Measurements from ENCODE around the gene CDH15.
"Not testable (repeated sequence)": the region's sequence is repeated elsewhere in the genome, so short reads cannot be mapped to it uniquely, and the experiment has no call there.

The CDH15 gene

DNA sequence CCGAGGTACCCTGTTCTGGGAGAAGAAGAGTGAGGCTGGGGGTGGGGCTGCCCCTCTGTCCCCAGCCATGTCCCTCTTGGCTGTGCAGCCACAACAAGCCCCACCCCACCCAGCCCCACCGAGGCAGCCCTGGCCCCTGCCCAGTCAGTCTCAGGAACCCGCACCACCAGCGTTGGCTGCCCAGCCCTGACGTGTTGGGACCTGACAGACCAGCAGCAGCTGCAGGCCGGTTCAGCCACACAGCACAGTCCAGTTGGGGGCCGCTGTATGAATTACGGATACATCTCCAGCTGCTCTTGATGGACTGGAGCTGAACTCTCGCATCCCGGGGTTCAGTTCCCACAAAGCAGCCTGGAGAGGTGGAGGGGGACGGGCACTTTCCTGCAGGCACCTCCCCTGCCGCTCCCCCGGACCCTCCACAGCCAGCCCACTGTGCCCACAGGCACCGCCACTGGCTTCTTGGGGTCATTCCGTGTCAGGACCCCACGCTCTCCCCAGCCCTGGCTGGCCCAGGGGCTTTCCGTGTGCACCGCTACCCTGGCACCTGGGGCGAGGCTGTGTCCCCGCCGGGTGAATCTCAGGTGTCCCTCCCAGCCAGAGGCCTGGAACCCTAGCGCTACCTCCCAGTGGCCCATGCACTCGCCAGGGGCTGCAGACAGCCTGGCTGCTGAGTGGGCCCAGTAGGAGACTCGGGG, 7.1 kb downstream of the CDH15 start:
- TF ChIP-seq POLR2A (IDR thresholded peaks at IDR 0.05; ENCODE audit: low read depth, low read length) (no peak), TAF1 (IDR thresholded peaks at IDR 0.05; ENCODE audit: borderline replicate concordance, low read depth, low read length) (no peak), POLR2AphosphoS5 (IDR thresholded peaks at IDR 0.05; ENCODE audit: low read depth, low read length) (no peak)
- FAIRE-seq (no peak), DNase-seq (ENCODE audit: insufficient read length) (no peak)

- no peak for TF ChIP-seq POLR2AphosphoS5 (IDR thresholded peaks at IDR 0.05; ENCODE audit: low read depth, low read length)
- TF ChIP-seq POLR2A (IDR thresholded peaks at IDR 0.05; ENCODE audit: low read depth, low read length): no peak
- TF ChIP-seq TAF1 (IDR thresholded peaks at IDR 0.05; ENCODE audit: borderline replicate concordance, low read depth, low read length): no peak
- no peak for FAIRE-seq
- no peak for DNase-seq (ENCODE audit: insufficient read length)
Observed at GRCh38 chr16:89179148-89179484, 7.6 kb downstream of the CDH15 start.

- no peak for DNase-seq (ENCODE audit: insufficient read length)
- no peak for FAIRE-seq
- no peak for TF ChIP-seq POLR2AphosphoS5 (IDR thresholded peaks at IDR 0.05; ENCODE audit: low read depth, low read length)
- no peak for TF ChIP-seq POLR2A (IDR thresholded peaks at IDR 0.05; ENCODE audit: low read depth, low read length)
- TF ChIP-seq TAF1 (IDR thresholded peaks at IDR 0.05; ENCODE audit: borderline replicate concordance, low read depth, low read length): no peak
Observed at GRCh38 chr16:89179656-89180315, 8.2 kb downstream of the CDH15 start.

DNA sequence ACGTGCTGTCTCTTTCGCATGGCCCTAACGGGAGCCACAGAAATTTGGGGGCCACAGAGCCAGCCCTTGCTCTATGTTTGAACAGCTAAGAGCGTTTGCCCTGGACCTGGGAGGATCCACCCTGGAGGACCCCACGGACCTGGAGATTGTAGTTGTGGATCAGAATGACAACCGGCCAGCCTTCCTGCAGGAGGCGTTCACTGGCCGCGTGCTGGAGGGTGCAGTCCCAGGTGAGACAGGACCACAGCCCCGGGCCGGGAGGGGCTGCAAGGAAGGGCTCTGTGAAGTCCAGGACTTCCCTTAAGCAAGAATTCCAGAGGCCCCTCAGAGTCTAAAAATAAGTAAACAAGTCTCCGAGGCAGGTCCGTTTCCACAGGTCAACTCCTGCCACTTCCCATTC, 11.9 kb downstream of the CDH15 start:
- no peak for FAIRE-seq
- DNase-seq (ENCODE audit: insufficient read length): no peak
- TF ChIP-seq POLR2AphosphoS5 (IDR thresholded peaks at IDR 0.05; ENCODE audit: low read depth, low read length): no peak
- TF ChIP-seq TAF1 (IDR thresholded peaks at IDR 0.05; ENCODE audit: borderline replicate concordance, low read depth, low read length): no peak
- TF ChIP-seq POLR2A (IDR thresholded peaks at IDR 0.05; ENCODE audit: low read depth, low read length): no peak

DNA sequence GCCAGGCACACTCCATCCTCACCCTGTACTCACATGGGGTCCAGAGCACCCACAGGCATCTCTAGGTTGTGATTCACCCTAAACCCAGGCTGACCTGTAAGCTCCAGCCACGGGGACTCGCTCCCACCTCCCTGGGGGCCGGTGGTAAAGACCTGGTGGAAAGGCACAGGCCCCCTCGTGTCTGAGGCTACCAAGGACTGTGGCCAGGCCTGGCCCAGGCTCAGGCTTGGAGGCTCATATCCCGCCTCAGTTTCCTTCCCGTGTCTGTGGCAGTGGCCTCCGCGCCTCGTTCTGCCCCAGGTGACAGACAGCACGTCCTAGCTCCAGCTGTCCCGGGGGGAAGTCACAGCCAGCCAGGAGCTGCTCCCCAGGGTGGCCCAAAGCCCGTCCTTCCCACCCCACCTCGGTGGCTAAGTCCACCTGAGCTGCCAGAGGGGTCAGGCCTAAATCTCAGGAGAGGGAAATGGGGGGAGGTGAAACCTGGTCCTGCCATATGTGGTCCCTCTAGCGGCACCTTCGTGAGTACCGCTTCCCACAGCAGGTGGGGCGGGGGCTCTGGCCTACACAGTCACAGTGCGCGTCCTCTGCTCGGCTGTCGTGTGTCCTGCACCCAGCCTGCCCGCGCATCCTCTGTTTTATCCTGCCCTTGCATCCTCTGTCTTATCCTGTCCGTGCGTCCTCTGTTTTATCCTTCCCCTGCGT, 12.6 kb downstream of the CDH15 start:
- no peak for TF ChIP-seq POLR2AphosphoS5 (IDR thresholded peaks at IDR 0.05; ENCODE audit: low read depth, low read length)
- TF ChIP-seq TAF1 (IDR thresholded peaks at IDR 0.05; ENCODE audit: borderline replicate concordance, low read depth, low read length): no peak
- TF ChIP-seq POLR2A (IDR thresholded peaks at IDR 0.05; ENCODE audit: low read depth, low read length): no peak
- FAIRE-seq (no peak), DNase-seq (ENCODE audit: insufficient read length) (no peak)

DNA sequence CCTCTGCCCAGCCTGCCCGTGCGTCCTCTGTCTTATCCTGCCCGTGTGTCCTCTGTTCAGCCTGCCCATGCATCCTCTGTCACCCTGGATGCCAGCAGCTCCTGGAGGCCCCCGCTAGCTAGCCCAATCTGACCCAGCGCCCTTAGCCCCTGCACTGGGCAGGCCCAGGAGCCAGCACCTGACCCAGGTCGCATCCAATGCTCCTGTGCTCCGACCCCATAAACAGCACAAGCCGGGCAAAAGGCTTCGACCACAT, 13.1 kb downstream of the CDH15 start:
- FAIRE-seq (no peak), DNase-seq (ENCODE audit: insufficient read length) (no peak)
- no peak for TF ChIP-seq POLR2A (IDR thresholded peaks at IDR 0.05; ENCODE audit: low read depth, low read length)
- TF ChIP-seq TAF1 (IDR thresholded peaks at IDR 0.05; ENCODE audit: borderline replicate concordance, low read depth, low read length): no peak
- TF ChIP-seq POLR2AphosphoS5 (IDR thresholded peaks at IDR 0.05; ENCODE audit: low read depth, low read length): no peak

- FAIRE-seq: no peak
- no peak for DNase-seq (ENCODE audit: insufficient read length)
- TF ChIP-seq TAF1 (IDR thresholded peaks at IDR 0.05; ENCODE audit: borderline replicate concordance, low read depth, low read length) (no peak), POLR2A (IDR thresholded peaks at IDR 0.05; ENCODE audit: low read depth, low read length) (no peak), POLR2AphosphoS5 (IDR thresholded peaks at IDR 0.05; ENCODE audit: low read depth, low read length) (no peak)
Observed at GRCh38 chr16:89184933-89185794, 13.6 kb downstream of the CDH15 start.

GRCh38 chr16:89185887-89186592, 14.5 kb downstream of the CDH15 start:
- not testable (repeated sequence) for FAIRE-seq; DNase-seq (ENCODE audit: insufficient read length)

DNA sequence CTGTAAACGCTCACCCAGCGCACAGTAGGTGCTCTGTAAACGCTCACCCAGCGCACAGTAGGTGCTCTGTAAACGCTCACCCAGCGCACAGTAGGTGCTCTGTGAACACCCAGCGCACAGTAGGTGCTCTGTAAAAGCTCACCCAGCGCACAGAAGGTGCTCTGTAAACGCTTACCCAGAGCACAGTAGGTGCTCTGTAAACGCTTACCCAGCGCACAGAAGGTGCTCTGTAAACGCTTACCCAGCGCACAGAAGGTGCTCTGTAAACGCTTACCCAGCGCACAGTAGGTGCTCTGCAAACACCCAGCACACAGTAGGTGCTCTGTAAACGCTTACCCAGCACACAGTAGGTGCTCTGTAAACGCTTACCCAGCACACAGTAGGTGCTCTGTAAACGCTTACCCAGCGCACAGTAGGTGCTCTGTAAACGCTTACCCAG, 15.1 kb downstream of the CDH15 start:
- FAIRE-seq; DNase-seq (ENCODE audit: insufficient read length): not testable (repeated sequence)

DNA sequence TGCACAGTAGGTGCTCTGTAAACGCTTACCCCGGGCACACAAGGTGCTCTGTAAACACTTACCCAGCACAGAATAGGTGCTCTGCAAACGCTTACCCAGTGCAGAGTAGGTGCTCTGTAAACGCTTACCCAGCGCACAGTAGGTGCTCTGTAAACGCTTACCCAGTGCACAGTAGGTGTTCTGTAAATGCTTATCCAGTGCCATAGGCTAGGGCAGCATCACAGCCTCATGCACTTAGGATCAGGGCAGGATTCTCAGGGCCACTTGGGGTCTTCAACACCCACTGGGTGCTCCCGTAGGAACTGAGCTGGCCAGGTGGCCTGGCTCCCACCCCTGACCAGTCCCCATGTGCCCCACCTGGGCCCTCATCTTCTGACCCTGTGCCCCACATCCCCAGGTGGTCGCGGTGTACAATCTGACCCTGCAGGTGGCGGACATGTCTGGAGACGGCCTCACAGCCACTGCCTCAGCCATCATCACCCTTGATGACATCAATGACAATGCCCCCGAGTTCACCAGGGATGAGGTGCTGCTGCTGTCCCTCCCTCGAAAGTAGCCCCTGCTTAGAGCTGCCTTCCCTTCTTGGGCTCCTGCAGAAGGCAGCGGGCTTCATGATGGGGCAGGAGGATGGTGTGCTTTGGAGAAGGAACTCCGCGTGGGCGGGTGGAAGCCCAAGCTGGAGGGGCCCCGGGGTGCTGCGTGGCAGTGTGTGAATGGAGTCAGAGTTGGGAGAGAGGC, 15.7 kb downstream of the CDH15 start:
- FAIRE-seq (no peak), DNase-seq (ENCODE audit: insufficient read length) (no peak)
- TF ChIP-seq POLR2AphosphoS5 (IDR thresholded peaks at IDR 0.05; ENCODE audit: low read depth, low read length) (no peak), TAF1 (IDR thresholded peaks at IDR 0.05; ENCODE audit: borderline replicate concordance, low read depth, low read length) (no peak), POLR2A (IDR thresholded peaks at IDR 0.05; ENCODE audit: low read depth, low read length) (no peak)

Measured in GM12892 (cell line).